ENCODE measurements around the gene FAM83F. TPM values are rescaled to one million over a fixed set of nuclear protein-coding genes. Genes with fewer than 3 reads are reported as not detected.

FAM83F gene
- polyA plus RNA-seq, 1 experiment: not detected

GRCh38 chr22:40036591-40037225 is 42.0 kb downstream of the FAM83F start:
- CTCF ChIA-PET: interaction anchor here (0.6 to 22.4 kb wide), 13 partner anchors 9 to 1160 kb away, joined by 3 to 476 read pairs (median 5); partner anchors contain the start of gene RPS19BP1
- Histone ChIP-seq H3K4me3 (ENCODE audit: low read depth, low read length) (no peak overlapping the region), H3K36me3 (ENCODE audit: control insufficient read depth, insufficient read depth, low read length) (no peaks in the 10 kb centered on the region), H3K27me3 (ENCODE audit: control insufficient read depth, insufficient read depth, low read length) (peaks cover 15% of the 10 kb centered on the region)
- POLR2A ChIA-PET: no interaction called here
- peak; percentile 84 for TF ChIP-seq CTCF (IDR thresholded peaks at IDR 0.05; ENCODE audit: insufficient read depth, low read depth, low read length)
- DNase-seq (ENCODE audit: low read depth): no peak

DNA sequence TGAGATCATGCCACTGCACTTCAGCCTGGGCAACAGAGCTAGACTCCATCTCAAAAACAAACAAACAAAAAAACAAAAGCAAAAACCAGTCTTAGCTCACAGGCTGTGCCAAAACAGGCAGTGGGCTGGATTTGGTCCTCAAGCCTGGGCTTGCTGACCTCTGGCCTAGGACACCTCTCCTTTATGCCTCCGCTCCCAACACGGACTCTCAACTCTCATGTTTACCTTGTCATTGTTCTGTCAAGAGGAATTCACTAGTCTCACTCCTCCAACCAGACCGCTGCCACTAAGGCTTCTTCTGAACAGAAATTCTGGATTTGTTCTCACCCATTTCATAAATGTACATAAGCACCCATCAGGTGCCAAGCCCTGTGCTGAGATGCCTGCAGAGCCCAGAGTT is 42.6 kb downstream of the FAM83F start:
- CTCF ChIA-PET: interaction anchor here (0.6 to 22.4 kb wide), 13 partner anchors 9 to 1161 kb away, joined by 3 to 476 read pairs (median 5); partner anchors contain the start of gene RPS19BP1
- Histone ChIP-seq H3K4me3 (ENCODE audit: low read depth, low read length) (no peak overlapping the region), H3K36me3 (ENCODE audit: control insufficient read depth, insufficient read depth, low read length) (no peaks in the 10 kb centered on the region), H3K27me3 (ENCODE audit: control insufficient read depth, insufficient read depth, low read length) (peaks cover 15% of the 10 kb centered on the region)
- DNase-seq (ENCODE audit: low read depth): no peak
- TF ChIP-seq CTCF (IDR thresholded peaks at IDR 0.05; ENCODE audit: insufficient read depth, low read depth, low read length): no peak
- POLR2A ChIA-PET: no interaction called here

DNA sequence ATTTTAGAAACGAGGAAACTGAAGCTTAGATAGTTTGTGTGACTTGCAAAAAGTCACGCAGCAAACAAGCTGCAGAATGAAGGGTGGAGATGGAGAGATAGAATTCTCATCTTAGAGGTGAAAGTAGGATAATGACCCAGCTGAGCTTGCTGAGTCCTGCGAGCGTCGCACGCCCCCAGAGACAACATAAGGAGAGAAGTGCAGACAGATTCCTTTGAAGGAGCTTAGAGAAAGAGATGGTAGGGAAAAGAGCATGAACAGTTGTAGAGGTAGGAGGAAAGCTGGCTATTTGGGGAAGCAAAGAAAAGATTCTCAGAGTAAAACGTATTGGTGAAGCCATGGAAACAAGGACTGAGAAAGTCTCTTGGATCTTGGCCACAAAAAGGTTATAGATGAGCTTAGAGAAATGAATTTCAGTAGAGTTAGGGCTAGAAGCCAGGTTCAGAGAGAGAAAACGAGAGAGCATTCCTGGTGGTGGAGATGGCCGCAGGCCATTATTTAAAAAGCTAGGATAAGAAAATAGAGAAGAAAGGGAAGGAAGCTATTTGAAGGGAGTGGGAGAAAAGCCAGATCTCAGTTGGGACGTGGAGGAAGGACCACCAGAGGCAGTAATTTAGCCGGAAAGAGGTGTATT is 44.8 kb downstream of the FAM83F start:
- H3K27me3 ChIP-seq (ENCODE audit: control insufficient read depth, insufficient read depth, low read length): peaks cover 12% of the 10 kb centered on the region
- TF ChIP-seq CTCF (IDR thresholded peaks at IDR 0.05; ENCODE audit: insufficient read depth, low read depth, low read length): no peak
- no peaks in the 10 kb centered on the region for H3K36me3 ChIP-seq (ENCODE audit: control insufficient read depth, insufficient read depth, low read length)
- CTCF ChIA-PET: interaction anchor here (0.6 to 22.4 kb wide), 6 partner anchors 15 to 626 kb away, joined by 3 to 476 read pairs (median 4); partner anchors contain the start of gene RPS19BP1
- POLR2A ChIA-PET: no interaction called here
- DNase-seq (ENCODE audit: low read depth): no peak
- no peak overlapping the region for H3K4me3 ChIP-seq (ENCODE audit: low read depth, low read length)

GRCh38 chr22:40040927-40041326 is 46.2 kb downstream of the FAM83F start:
- H3K4me3 ChIP-seq (ENCODE audit: low read depth, low read length): no peak overlapping the region
- peaks cover 7% of the 10 kb centered on the region for H3K27me3 ChIP-seq (ENCODE audit: control insufficient read depth, insufficient read depth, low read length)
- TF ChIP-seq CTCF (IDR thresholded peaks at IDR 0.05; ENCODE audit: insufficient read depth, low read depth, low read length): no peak
- POLR2A ChIA-PET: no interaction called here
- CTCF ChIA-PET: interaction anchor here (0.6 to 22.4 kb wide), 5 partner anchors 16 to 547 kb away, joined by 3 to 476 read pairs (median 4); partner anchors contain the start of gene RPS19BP1
- no peak for DNase-seq (ENCODE audit: low read depth)
- no peaks in the 10 kb centered on the region for H3K36me3 ChIP-seq (ENCODE audit: control insufficient read depth, insufficient read depth, low read length)

DNA sequence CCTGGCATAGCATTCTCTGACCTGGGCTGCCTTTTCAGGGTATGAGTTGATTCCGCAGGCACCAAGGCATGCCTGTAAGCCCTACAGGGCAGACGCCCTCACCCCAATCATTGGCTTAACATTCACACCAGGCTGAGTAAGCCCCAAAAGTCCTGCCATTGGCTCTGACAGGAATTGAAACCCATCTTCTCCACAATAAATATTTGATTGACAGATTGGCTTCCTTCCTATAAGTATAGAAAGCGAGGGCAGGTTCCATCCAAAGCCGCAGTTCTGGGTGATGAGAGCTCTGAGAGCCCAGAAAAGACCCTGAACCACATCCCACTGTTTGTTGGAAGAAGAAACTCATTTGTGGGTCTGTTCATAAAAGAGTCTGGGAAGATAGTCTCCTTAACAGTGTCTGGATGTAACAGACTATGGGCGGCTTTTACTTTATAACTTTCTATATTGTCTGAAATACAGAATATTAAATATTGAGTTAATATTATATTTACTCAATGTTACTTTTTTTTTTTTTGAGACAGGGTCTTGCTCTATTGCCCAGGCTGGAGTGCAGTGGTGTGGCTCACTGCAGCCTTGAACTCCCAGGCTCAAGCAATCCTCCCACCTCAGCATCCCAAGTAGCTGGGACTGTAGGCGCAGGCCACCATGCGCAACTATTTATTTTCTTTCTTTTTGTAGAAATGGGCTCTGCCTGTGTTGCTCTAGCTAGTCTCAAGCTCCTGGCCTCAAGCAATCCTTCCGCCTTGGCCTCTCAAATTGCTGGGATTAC is 46.8 kb downstream of the FAM83F start:
- Histone ChIP-seq H3K4me3 (ENCODE audit: low read depth, low read length) (no peak overlapping the region), H3K27me3 (ENCODE audit: control insufficient read depth, insufficient read depth, low read length) (peaks cover 6% of the 10 kb centered on the region), H3K36me3 (ENCODE audit: control insufficient read depth, insufficient read depth, low read length) (no peaks in the 10 kb centered on the region)
- ChIA-PET CTCF (interaction anchor here (0.6 to 22.4 kb wide), 5 partner anchors 17 to 700 kb away, joined by 3 to 476 read pairs (median 4); partner anchors contain the start of gene RPS19BP1), POLR2A (no interaction called here)
- no peak for TF ChIP-seq CTCF (IDR thresholded peaks at IDR 0.05; ENCODE audit: insufficient read depth, low read depth, low read length)
- DNase-seq (ENCODE audit: low read depth): no peak
